Measurements from ENCODE around the gene THSD7B.
"Not testable (repeated sequence)": the region's sequence is repeated elsewhere in the genome, so short reads cannot be mapped to it uniquely, and the experiment has no call there.

THSD7B gene

DNA sequence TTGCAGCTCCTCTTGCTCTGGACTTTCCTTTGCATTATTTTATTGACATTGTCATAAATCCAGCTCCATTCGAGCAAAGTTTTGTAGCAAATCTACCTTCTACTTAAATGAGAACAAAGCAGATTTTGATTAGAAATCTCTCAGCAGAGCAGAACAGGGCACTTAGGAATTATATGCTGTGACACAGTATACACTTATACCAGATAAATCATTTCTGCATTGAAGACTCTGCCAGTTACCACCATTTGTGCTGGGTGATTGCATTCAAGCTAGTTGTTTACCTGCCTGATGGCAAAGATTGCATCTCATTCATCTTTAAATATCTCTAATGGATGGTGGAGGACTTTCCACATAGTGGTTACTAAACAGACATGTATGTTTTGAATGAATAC lies 757.3 kb downstream of the THSD7B start:
- DNase-seq (ENCODE audit: low spot score), result no peak

DNA sequence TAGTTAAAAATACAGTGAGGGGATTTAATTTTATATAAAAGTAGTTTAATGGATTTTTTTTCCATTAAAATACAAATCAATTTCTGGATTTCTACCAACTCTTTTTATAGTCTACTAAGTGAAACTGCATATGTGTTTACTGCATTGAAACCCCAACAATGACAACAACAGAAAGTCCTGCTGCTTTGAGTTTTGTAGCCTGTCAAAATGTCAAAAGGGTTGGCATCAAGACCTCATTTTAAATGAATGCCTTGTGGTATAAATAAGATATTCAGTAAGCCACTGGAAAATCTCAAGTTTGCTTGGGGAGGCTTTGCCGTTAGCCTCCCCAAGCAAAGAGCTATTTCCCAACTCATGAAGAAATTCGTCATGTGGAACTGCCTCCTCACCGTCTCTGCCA lies 758.6 kb downstream of the THSD7B start:
- DNase-seq (ENCODE audit: low spot score), result no peak

DNA sequence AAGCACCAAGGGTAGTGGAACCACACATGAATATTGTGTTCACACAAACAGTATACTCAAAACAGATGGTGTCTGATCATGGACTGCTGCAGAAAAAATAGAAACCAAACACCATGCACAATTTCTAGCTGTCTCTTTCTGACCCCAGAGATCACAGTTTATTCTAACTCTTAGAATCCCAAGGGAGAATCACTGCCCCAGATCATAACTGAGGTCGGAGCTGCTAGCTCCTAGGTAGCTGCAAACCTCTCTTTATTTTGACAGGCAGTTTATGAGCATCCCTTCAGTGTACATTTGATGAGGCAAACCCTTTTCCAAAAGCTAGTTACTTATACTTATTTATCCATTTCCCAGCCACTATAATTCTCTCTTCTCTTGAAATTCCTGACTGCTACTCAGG lies 759.8 kb downstream of the THSD7B start:
- DNase-seq (ENCODE audit: low spot score), result no peak

- DNase-seq (ENCODE audit: low spot score), result no peak
Measured at GRCh38 chr2:137525641-137526190, 760.4 kb downstream of the THSD7B start.

- DNase-seq (ENCODE audit: low spot score), result no peak
Measured at GRCh38 chr2:137535897-137536296, 770.6 kb downstream of the THSD7B start.

DNA sequence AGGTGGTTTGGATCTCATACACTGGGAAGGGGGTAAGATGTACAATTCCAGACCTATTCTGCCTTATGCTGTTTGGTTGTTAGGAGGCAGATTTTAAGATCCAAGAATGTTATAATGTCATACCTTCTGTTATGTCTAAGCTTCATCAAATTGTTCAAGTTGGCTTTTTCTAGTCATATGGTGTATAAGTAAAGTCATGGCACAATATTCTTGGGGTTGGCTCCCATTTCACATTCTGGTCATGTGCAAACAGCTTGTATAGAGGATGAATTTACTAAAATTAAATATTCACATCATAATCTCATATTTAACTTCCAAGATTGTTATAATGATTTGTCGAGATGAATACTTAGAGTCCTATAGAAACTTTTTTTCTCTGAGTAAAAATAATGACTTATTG lies 774.0 kb downstream of the THSD7B start:
- no peak for DNase-seq (ENCODE audit: low spot score)

DNA sequence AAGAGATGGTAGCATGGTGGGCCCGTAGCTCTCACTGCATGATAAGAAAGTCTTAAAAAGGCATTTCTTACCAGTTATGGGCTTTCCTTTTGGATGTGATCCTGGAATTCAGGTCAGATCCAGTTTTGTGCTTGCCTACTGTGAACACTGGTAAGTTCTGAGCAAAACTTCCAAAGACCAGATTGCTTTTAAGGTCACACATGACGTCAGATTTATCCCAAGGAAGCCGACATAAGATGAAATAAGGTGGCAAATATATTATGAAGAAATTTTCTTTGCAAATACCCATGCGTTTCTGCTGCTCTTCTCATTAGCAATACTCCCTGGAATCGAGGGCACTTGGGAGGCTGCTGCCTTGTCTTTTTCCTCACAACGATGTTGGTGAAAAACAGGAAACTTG lies 782.5 kb downstream of the THSD7B start:
- DNase-seq (ENCODE audit: low spot score), result no peak

- no peak for DNase-seq (ENCODE audit: low spot score)
Measured at GRCh38 chr2:137566387-137566786, 801.0 kb downstream of the THSD7B start.

GRCh38 chr2:137570484-137570883 lies 805.1 kb downstream of the THSD7B start:
- DNase-seq (ENCODE audit: low spot score), result no peak

GRCh38 chr2:137587834-137588233 lies 822.5 kb downstream of the THSD7B start:
- DNase-seq (ENCODE audit: low spot score), result not testable (repeated sequence)

DNA sequence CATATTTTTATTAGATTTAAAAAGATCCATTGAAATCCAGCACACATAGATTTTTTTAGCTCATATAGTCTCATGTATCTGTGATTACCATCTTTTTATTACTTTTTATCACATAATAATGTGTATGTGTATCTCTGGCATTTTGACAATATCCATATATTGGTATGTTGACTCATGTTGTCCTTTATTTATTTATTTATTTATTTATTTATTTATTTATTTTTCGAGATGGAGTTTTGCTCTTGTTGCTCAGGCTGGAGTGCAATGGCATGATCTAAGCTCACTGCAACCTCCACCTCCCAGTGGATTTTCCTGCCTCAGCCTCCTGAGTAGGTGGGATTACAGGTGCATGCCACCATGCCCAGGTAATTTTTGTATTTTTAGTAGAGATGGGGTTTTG lies 823.2 kb downstream of the THSD7B start:
- not testable (repeated sequence) for DNase-seq (ENCODE audit: low spot score)

DNA sequence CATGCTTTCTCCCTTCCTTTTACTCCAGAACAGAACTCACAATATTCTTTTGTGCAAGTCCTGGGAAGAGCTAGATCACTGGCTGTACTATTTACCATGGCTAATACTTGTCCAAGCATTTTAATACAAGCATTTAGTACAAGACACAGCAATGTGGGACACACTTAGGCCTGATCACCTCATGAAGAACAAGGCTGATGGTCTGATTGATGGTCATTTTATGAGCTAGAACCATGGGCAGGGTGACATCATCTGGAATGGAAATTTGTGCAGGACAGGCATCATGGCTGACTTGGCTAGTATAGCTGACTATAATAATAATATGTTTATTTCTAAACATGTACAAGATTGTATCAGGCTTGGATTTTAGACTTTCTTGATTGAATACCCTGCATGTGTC lies 824.8 kb downstream of the THSD7B start:
- DNase-seq (ENCODE audit: low spot score), result no peak

DNA sequence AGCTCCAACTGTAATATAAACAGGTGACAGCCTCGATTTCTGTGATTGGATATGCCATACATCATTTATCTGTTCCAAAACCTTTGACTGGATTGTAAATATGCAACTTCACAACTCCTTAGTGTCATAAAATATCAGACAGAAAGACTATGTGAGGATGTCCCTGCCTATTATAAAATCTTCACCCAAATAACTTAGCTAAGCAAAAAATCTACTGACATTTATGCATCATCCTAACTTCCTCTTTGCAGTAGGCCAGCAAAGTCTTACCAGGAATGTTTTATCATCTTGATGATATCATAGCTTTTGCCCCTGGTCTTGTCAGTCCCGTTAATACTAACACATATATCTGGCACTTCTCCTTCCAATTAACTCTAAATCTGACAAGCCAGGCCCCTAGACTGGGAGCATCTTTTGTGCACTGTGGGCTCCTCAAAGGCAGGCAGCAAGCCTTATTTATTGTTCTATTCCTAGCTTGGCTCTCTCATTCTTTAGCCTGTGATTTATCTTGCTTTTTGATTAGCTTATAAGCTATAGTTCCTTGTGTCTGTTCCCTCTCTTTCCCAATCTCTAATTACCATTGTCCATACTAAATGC lies 842.5 kb downstream of the THSD7B start:
- peak; percentile 23 for DNase-seq (ENCODE audit: low spot score)

GRCh38 chr2:137638932-137639331 lies 873.6 kb downstream of the THSD7B start:
- no peak for DNase-seq (ENCODE audit: low spot score)

DNA sequence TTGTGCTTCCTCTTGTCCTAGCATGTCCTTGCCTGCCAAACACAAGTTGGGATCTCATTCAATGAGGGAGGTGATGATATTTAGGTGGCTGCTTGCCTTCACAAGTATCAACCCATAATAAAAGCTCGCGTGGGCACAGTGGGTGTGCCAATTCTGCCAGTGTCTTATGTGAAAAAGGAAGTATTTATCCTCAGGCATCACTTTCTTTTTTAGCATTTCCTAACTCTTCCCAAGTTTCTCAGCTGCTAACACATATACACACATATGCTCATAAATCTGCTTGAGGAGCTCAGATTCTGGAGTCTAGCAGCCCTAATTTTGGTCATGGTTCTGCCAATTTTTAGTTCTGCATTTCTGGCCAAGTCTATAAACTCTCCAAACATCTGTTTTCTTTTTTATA lies 879.4 kb downstream of the THSD7B start:
- DNase-seq (ENCODE audit: low spot score), result no peak

GRCh38 chr2:137654046-137654445 lies 888.7 kb downstream of the THSD7B start:
- no peak for DNase-seq (ENCODE audit: low spot score)

- DNase-seq (ENCODE audit: low spot score), result no peak
Measured at GRCh38 chr2:137655814-137656213, 890.5 kb downstream of the THSD7B start.

DNA sequence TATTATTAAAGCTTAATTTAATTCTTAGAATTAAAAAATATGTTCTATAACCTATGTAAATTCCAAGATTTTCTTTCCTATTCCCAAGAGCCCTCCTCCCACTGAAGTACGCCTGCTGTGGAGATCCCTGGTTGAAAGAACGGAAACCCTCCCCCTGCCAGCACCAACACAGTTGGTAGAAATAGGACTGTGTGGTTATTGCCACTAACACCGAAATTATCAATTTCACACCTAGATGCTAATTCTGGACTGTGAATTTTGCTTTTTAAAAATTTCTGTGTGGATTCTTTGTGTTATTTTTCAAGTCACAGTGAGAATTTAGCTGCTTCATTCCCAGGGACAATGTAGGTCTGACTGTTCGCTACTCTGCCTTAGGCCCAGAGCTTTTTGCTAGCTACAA lies 893.1 kb downstream of the THSD7B start:
- no peak for DNase-seq (ENCODE audit: low spot score)

DNA sequence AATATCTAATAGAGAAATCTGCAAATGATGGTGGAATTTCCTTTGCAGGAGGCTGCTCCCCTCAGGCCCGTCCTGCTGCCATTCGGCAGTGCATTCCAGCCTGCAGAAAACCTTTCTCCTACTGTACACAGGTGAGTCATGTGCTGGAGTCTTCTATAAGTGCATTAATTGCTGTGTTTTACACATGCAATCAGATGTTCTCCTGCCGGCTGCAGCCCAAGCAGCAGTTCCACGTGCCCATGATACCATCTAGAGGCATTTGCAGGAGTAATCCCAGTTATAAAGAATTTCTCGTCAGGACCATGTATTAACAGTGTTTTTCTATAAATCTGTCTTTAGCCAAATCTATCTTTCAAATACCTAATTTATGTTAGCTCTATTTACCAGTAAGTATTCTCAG lies 894.3 kb downstream of the THSD7B start:
- DNase-seq (ENCODE audit: low spot score), result peak; percentile 4

DNA sequence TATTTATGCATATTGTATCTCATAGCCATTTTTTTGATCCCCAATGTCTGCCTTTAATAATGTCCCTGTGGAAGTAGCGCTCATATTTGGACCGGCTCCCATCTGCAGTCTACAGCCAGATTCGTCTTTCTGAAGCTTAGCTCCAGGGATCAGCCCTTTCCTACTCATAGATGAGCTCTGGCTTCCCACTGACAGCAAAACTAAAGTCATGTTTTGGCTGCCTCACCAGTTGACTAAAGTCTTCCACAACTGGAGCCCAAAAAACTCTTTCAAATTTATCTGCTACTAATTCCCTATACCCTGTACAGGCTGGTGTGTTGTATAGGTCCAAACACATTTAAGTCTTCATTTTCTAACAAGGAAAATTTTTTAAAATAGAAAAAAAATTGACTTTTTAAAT lies 904.8 kb downstream of the THSD7B start:
- no peak for DNase-seq (ENCODE audit: low spot score)

DNA sequence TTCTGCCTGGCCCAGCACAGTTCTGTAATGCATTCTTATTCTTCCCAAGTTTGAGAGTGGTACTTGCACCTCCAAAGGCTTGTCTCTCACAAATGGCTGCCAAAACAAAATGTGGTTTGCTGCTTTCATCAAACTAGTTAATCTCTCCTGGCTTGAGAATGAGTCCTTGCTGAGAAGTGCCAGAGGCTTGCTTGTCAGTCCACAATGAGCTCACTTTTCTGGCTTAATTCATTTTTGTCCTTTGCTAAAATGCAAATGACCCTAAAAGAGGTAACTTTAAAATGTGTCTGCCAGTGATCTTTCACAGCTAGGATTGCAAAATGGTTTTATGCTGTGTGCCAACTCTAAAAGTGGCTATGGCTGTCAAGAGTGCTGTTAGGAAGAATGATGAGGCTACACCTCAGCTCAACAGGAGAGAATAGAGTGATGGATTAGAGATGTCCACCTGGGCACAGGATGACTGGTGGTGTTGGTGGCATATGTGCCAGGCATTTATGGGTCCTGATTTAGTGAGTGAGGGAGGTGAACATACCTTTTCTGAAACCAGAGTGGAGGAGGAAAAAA lies 907.7 kb downstream of the THSD7B start:
- no peak for DNase-seq (ENCODE audit: low spot score)

DNA sequence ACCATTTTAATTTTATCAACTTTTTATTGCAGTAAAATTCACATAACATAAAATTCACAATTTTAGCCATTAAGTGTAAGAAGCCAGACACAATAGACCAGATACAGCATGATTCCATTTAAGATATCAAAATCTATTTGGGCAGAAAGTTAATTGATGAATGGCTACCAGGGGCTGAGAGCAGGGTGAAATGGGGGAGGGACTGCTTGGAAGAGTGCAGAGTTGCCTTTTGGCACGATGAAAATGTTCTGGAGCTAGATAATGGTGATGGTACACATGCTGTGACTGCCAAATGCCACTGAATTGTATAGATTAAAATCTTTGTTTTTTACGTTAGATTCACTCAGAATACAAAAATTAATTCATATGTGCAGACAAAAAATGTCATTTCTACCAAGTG lies 909.6 kb downstream of the THSD7B start:
- DNase-seq (ENCODE audit: low spot score), result no peak

DNA sequence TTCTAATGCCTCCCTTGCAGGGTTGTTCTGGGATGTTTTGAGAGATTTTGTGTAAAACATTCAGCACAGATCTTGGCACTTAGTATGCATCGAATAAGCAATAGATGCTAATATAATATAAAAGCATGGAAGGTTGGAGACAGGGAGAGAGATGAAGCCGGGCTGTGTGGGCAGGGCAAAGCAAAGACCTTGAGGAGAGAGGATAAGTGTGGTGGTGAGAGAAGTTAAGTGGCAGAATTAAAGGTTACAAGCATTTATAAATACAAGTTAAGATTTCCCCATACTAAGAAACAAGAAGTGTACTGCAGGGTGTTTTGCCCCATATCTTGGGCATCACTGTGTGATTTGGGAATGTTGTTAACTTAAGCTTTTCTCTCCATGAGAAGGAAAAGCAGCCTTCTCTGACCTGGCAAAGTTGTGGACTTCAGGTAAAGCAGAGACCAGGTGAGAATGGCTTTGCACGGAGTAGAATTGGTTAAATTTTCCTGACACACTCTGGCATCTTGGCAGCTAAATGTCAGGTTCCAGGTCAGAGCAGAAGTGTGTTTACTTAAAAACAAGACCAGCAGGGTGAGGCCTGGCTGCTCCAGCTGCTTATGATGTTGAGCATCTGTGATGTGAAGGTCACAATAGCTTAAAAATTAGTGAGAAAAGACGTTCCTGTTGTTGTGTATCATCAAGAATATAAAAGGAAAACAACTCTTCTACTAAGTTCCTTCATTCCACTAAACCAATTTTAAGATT lies 910.4 kb downstream of the THSD7B start:
- no peak for DNase-seq (ENCODE audit: low spot score)
